Small intestine (tissue), 7 donors: Measurements from ENCODE around the gene REL. TPM values are rescaled to one million over a fixed set of nuclear protein-coding genes. Genes with fewer than 3 reads are reported as not detected.
A peak's percentile ranks its signal among the peaks of the same experiment; 100 is the strongest.
"Not testable (repeated sequence)": the region's sequence is repeated elsewhere in the genome, so short reads cannot be mapped to it uniquely, and the experiment has no call there.

ENCODE experiments used
- DNase-seq, 2 donors: peaks; one replicate each; pipeline versions ENCODE4 v3.0.0 to v3.0.0-alpha.2; 2013
- FAIRE-seq: peaks from 2 replicates; lab custom pipeline; 2012; peaks lifted over from hg19 to GRCh38; lab: Jason Lieb, UNC
- H3K27ac ChIP-seq, 3 donors: one replicate each; pipeline ENCODE4 v1.5.1; 2013; ENCODE audit warnings: low read length in 2 of 3, mild to moderate bottlenecking in 2 of 3, control low read depth in 1 of 3, inconsistent platforms in 1 of 3, low read depth in 1 of 3, moderate library complexity in 1 of 3
- H3K27me3 ChIP-seq, 3 donors: one replicate each; pipeline ENCODE4 v1.6.1; 2013; ENCODE audit warnings: low read length in 3 of 3, inconsistent platforms in 1 of 3; ENCODE audit not compliant: control insufficient read depth in 3 of 3, insufficient read depth in 3 of 3
- H3K36me3 ChIP-seq, 3 donors: one replicate each; pipeline ENCODE4 v1.6.1; 2013; ENCODE audit warnings: low read length in 3 of 3, inconsistent platforms in 1 of 3, low read depth in 1 of 3, mild to moderate bottlenecking in 1 of 3, moderate library complexity in 1 of 3; ENCODE audit not compliant: control insufficient read depth in 3 of 3, insufficient read depth in 2 of 3
- H3K4me1 ChIP-seq, 3 donors: one replicate each; pipeline ENCODE4 v1.6.1; 2013; ENCODE audit warnings: low read length in 2 of 3, inconsistent platforms in 1 of 3, low read depth in 1 of 3, mild to moderate bottlenecking in 1 of 3, moderate library complexity in 1 of 3; ENCODE audit not compliant: control insufficient read depth in 3 of 3, insufficient read depth in 2 of 3
- H3K4me3 ChIP-seq, 3 donors: one replicate each; pipeline ENCODE4 v1.5.1; 2013; ENCODE audit warnings: low read length in 3 of 3, control low read depth in 1 of 3, inconsistent platforms in 1 of 3, low read depth in 1 of 3, mild to moderate bottlenecking in 1 of 3, moderate library complexity in 1 of 3
- H3K9me3 ChIP-seq, 2 donors: one replicate each; pipeline ENCODE4 v1.6.1; 2013; ENCODE audit warnings: low read depth in 1 of 2, low read length in 1 of 2; ENCODE audit not compliant: control insufficient read depth in 2 of 2, insufficient read depth in 1 of 2
- WGBS, 3 donors: extraction: QIAGEN DNeasy Blood & Tissue Kit; methylation state at CpG; one replicate each; pipeline ENCODE4 v1.1.7; 2013; 5-methylcytosine and 5-hydroxymethylcytosine counted together
- polyA plus RNA-seq, 4 donors: library from polyadenylated mRNA; stranded (reverse) in 3 of 4; unstranded in 1 of 4; fragments of 200-250 nt in 3 of 4; fragments of 120-200 nt in 1 of 4; gene quantifications; one replicate each; pipeline versions ENCODE4 v1.2.1 to v1.2.3, GENCODE V29; 2013
- donor health status: healthy with polysubstance abuse.
- donor health status: control.
- donor health status: control.
- donor health status: Bipolar disorder and iron deficiency.
- donor health status: healthy.

Gene REL
- polyA plus RNA-seq, 4 donors = 0.81 to 10.3 (median 2.9) TPM

GRCh38 chr2:60857056-60857455, 24.3 kb upstream of the REL start:
- H3K9me3 ChIP-seq = peaks cover 0 to 9% of the 10 kb centered on the region in 2 donors
- no peak overlapping the region for H3K4me3 ChIP-seq
- no peak overlapping the region for H3K27ac ChIP-seq
- peaks cover 0 to 12% (median 0%) of the 10 kb centered on the region in 3 donors for H3K4me1 ChIP-seq
- 88 to 93% (median 89%) methylated on average over 4 of the region's 4 CpGs for WGBS, 3 donors
- FAIRE-seq = no peak
- no peak for DNase-seq
- H3K36me3 ChIP-seq = no peaks in the 10 kb centered on the region
- H3K27me3 ChIP-seq = no peaks in the 10 kb centered on the region

- H3K4me1 ChIP-seq = peaks cover 0 to 12% (median 0%) of the 10 kb centered on the region in 3 donors
- peak overlapping the region in 1 of 3 donors; percentile 31 for H3K27ac ChIP-seq
- no peaks in the 10 kb centered on the region for H3K27me3 ChIP-seq
- FAIRE-seq = no peak
- no peaks in the 10 kb centered on the region for H3K36me3 ChIP-seq
- peak in 1 of 2 donors; percentile 65 for DNase-seq
- H3K4me3 ChIP-seq = no peak overlapping the region
- 58 to 87% (median 77%) methylated on average over 3 of the region's 3 CpGs for WGBS, 3 donors
- H3K9me3 ChIP-seq = peaks cover 0 to 9% of the 10 kb centered on the region in 2 donors
These were observed 22.5 kb upstream of the REL start for GRCh38 chr2:60858897-60859311.

- Histone ChIP-seq H3K27me3 (no peaks in the 10 kb centered on the region), H3K4me3 (no peak overlapping the region), H3K4me1 (peaks cover 0 to 4% (median 0%) of the 10 kb centered on the region in 3 donors), H3K36me3 (no peaks in the 10 kb centered on the region), H3K9me3 (peaks cover 0 to 12% of the 10 kb centered on the region in 2 donors), H3K27ac (no peak overlapping the region)
- no peak for DNase-seq
- FAIRE-seq = no peak
- WGBS, 3 donors = 82 to 84% (median 83%) methylated on average over 5 of the region's 5 CpGs
These were observed 19.6 kb upstream of the REL start for GRCh38 chr2:60861736-60862135.

- DNase-seq (no peak), FAIRE-seq (no peak)
- Histone ChIP-seq H3K27me3 (no peaks in the 10 kb centered on the region), H3K4me3 (no peak overlapping the region), H3K9me3 (peaks cover 0 to 12% of the 10 kb centered on the region in 2 donors), H3K27ac (no peak overlapping the region), H3K36me3 (no peaks in the 10 kb centered on the region), H3K4me1 (peaks cover 0 to 3% (median 0%) of the 10 kb centered on the region in 3 donors)
- 95 to 100% (median 97%) methylated on average over 1 of the region's 1 CpG for WGBS, 3 donors
These were observed 18.7 kb upstream of the REL start for GRCh38 chr2:60862642-60863041.

- H3K4me1 ChIP-seq, H3K27ac ChIP-seq, H3K36me3 ChIP-seq, DNase-seq, H3K4me3 ChIP-seq, H3K27me3 ChIP-seq, FAIRE-seq: not testable (repeated sequence)
- peaks cover 0 to 16% of the 10 kb centered on the region in 2 donors for H3K9me3 ChIP-seq
- 69 to 78% (median 75%) methylated on average over 3 of the region's 3 CpGs for WGBS, 3 donors
These were observed 16.0 kb upstream of the REL start for GRCh38 chr2:60865361-60865760.

GRCh38 chr2:60867007-60867406, 14.4 kb upstream of the REL start:
- Histone ChIP-seq H3K27ac (peak overlapping the region in 1 of 3 donors; percentile 21), H3K9me3 (peaks cover 0 to 10% of the 10 kb centered on the region in 2 donors), H3K4me1 (no peaks in the 10 kb centered on the region), H3K27me3 (no peaks in the 10 kb centered on the region), H3K36me3 (no peaks in the 10 kb centered on the region), H3K4me3 (no peak overlapping the region)
- WGBS, 3 donors = 90 to 93% (median 92%) methylated on average over 3 of the region's 3 CpGs
- no peak for DNase-seq
- no peak for FAIRE-seq

GRCh38 chr2:60867848-60868247, 13.5 kb upstream of the REL start:
- Histone ChIP-seq H3K27ac (no peak overlapping the region), H3K4me3 (no peak overlapping the region), H3K27me3 (no peaks in the 10 kb centered on the region), H3K9me3 (peaks cover 0 to 10% of the 10 kb centered on the region in 2 donors), H3K36me3 (no peaks in the 10 kb centered on the region), H3K4me1 (no peaks in the 10 kb centered on the region)
- 48 to 71% (median 69%) methylated on average over 5 of the region's 5 CpGs for WGBS, 3 donors
- FAIRE-seq (no peak), DNase-seq (no peak)

GRCh38 chr2:60868589-60869273, 12.6 kb upstream of the REL start:
- Histone ChIP-seq H3K27ac (no peak overlapping the region), H3K9me3 (peaks cover 0 to 10% of the 10 kb centered on the region in 2 donors), H3K4me1 (no peaks in the 10 kb centered on the region), H3K36me3 (no peaks in the 10 kb centered on the region), H3K27me3 (no peaks in the 10 kb centered on the region), H3K4me3 (no peak overlapping the region)
- FAIRE-seq (no peak), DNase-seq (no peak)
- WGBS, 3 donors = 80 to 84% (median 82%) methylated on average over 6 of the region's 6 CpGs
